ENCODE results near the gene UHRF2.
"Not testable (repeated sequence)": the region's sequence is repeated elsewhere in the genome, so short reads cannot be mapped to it uniquely, and the experiment has no call there.

UHRF2 gene

GRCh38 chr9:6428940-6429889 lies 16.2 kb downstream of the UHRF2 start:
- DNase-seq (ENCODE audit: low read depth in 2 of 2, low spot score in 1 of 2): no peak

- no peak for DNase-seq (ENCODE audit: low read depth in 2 of 2, low spot score in 1 of 2)
These were observed 18.0 kb downstream of the UHRF2 start for GRCh38 chr9:6431038-6431437.

GRCh38 chr9:6433410-6433809 lies 20.4 kb downstream of the UHRF2 start:
- no peak for DNase-seq (ENCODE audit: low read depth in 2 of 2, low spot score in 1 of 2)

- no peak for DNase-seq (ENCODE audit: low read depth in 2 of 2, low spot score in 1 of 2)
These were observed 26.2 kb downstream of the UHRF2 start for GRCh38 chr9:6439051-6439703.

GRCh38 chr9:6440405-6440804 lies 27.4 kb downstream of the UHRF2 start:
- DNase-seq (ENCODE audit: low read depth in 2 of 2, low spot score in 1 of 2): no peak

GRCh38 chr9:6441269-6441668 lies 28.3 kb downstream of the UHRF2 start:
- DNase-seq (ENCODE audit: low read depth in 2 of 2, low spot score in 1 of 2): no peak

GRCh38 chr9:6443661-6444060 lies 30.7 kb downstream of the UHRF2 start:
- no peak for DNase-seq (ENCODE audit: low read depth in 2 of 2, low spot score in 1 of 2)

GRCh38 chr9:6444128-6444527 lies 31.1 kb downstream of the UHRF2 start:
- DNase-seq (ENCODE audit: low read depth in 2 of 2, low spot score in 1 of 2): no peak

GRCh38 chr9:6449086-6449485 lies 36.1 kb downstream of the UHRF2 start:
- no peak for DNase-seq (ENCODE audit: low read depth in 2 of 2, low spot score in 1 of 2)

- DNase-seq (ENCODE audit: low read depth in 2 of 2, low spot score in 1 of 2): no peak
These were observed 36.6 kb downstream of the UHRF2 start for GRCh38 chr9:6449645-6450044.

GRCh38 chr9:6450641-6451375 lies 37.8 kb downstream of the UHRF2 start:
- no peak for DNase-seq (ENCODE audit: low read depth in 2 of 2, low spot score in 1 of 2)

- DNase-seq (ENCODE audit: low read depth in 2 of 2, low spot score in 1 of 2): not testable (repeated sequence)
These were observed 42.3 kb downstream of the UHRF2 start for GRCh38 chr9:6455292-6455691.

- not testable (repeated sequence) for DNase-seq (ENCODE audit: low read depth in 2 of 2, low spot score in 1 of 2)
These were observed 45.7 kb downstream of the UHRF2 start for GRCh38 chr9:6458704-6459103.

GRCh38 chr9:6459718-6460117 lies 46.7 kb downstream of the UHRF2 start:
- no peak for DNase-seq (ENCODE audit: low read depth in 2 of 2, low spot score in 1 of 2)

GRCh38 chr9:6460189-6460768 lies 47.3 kb downstream of the UHRF2 start:
- DNase-seq (ENCODE audit: low read depth in 2 of 2, low spot score in 1 of 2): no peak

- DNase-seq (ENCODE audit: low read depth in 2 of 2, low spot score in 1 of 2): no peak
These were observed 48.6 kb downstream of the UHRF2 start for GRCh38 chr9:6461619-6462018.

- no peak for DNase-seq (ENCODE audit: low read depth in 2 of 2, low spot score in 1 of 2)
These were observed 54.1 kb downstream of the UHRF2 start for GRCh38 chr9:6467006-6467625.

- no peak for DNase-seq (ENCODE audit: low read depth in 2 of 2, low spot score in 1 of 2)
These were observed 58.3 kb downstream of the UHRF2 start for GRCh38 chr9:6471231-6471850.

- no peak for DNase-seq (ENCODE audit: low read depth in 2 of 2, low spot score in 1 of 2)
These were observed 60.2 kb downstream of the UHRF2 start for GRCh38 chr9:6473151-6473550.

- no peak for DNase-seq (ENCODE audit: low read depth in 2 of 2, low spot score in 1 of 2)
These were observed 67.0 kb downstream of the UHRF2 start for GRCh38 chr9:6479959-6480358.
